SHP77 treated with DMSO at 0.1 percent for 48 hours (cell line): Measurements from ENCODE around the gene DLGAP4.

ENCODE experiments used
- DNase-seq: peaks from one replicate; lab custom pipeline; 2025; lab: John Stamatoyannopoulos, UW

Gene DLGAP4

GRCh38 chr20:36305602-36306551, at the start of gene DLGAP4:
Gene DLGAP4 (plus strand): TSS chr20:36306339. CDS start chr20:36431718, 125,379 bp downstream.
- DNase-seq: no peak

GRCh38 chr20:36259177-36260061, 46.7 kb upstream of the DLGAP4 start:
- no peak for DNase-seq

- no peak for DNase-seq
Measured at GRCh38 chr20:36260316-36260715, 45.8 kb upstream of the DLGAP4 start.

- no peak for DNase-seq
Measured at GRCh38 chr20:36261389-36262105, 44.6 kb upstream of the DLGAP4 start.

- no peak for DNase-seq
Measured at GRCh38 chr20:36262440-36262839, 43.7 kb upstream of the DLGAP4 start.

GRCh38 chr20:36264426-36265246, 41.5 kb upstream of the DLGAP4 start:
- DNase-seq: no peak

- no peak for DNase-seq
Measured at GRCh38 chr20:36266189-36266588, 40.0 kb upstream of the DLGAP4 start.

- DNase-seq: no peak
Measured at GRCh38 chr20:36267605-36268381, 38.3 kb upstream of the DLGAP4 start.

GRCh38 chr20:36268440-36269342, 37.4 kb upstream of the DLGAP4 start:
- DNase-seq: no peak

GRCh38 chr20:36269507-36269906, 36.6 kb upstream of the DLGAP4 start:
- DNase-seq: no peak

GRCh38 chr20:36270744-36271638, 35.1 kb upstream of the DLGAP4 start:
- DNase-seq: no peak

- DNase-seq: no peak
Measured at GRCh38 chr20:36271639-36272546, 34.2 kb upstream of the DLGAP4 start.

GRCh38 chr20:36272547-36273220, 33.5 kb upstream of the DLGAP4 start:
- DNase-seq: no peak

- no peak for DNase-seq
Measured at GRCh38 chr20:36273414-36274180, 32.5 kb upstream of the DLGAP4 start.

- DNase-seq: no peak
Measured at GRCh38 chr20:36274181-36274841, 31.8 kb upstream of the DLGAP4 start.
